Bone marrow (tissue), 2 donors: ENCODE data around the gene SOS2.
"Not testable (repeated sequence)": the region's sequence is repeated elsewhere in the genome, so short reads cannot be mapped to it uniquely, and the experiment has no call there.

Experiments used
- DNase-seq, 2 donors: peaks; one replicate each; lab custom pipeline; 2025; lab: John Stamatoyannopoulos, UW

SOS2 gene

DNA sequence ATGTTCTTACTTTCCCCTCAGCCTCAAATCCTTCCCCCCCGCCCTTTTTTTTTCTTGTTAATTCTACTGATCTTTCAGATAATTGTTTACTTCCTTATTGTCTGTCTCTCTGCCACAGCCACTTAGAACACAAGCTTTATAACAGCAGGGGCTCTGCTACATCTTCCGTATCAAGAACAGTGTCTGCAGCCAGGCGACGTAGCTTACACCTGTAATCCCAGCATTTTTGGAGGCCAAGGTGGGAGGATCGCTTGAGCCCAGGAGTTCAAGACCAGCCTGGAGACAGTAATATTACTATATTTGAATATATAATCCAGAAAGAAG is 5.4 kb downstream of the SOS2 start:
- DNase-seq: peak in 1 of 2 donors; percentile 13

DNA sequence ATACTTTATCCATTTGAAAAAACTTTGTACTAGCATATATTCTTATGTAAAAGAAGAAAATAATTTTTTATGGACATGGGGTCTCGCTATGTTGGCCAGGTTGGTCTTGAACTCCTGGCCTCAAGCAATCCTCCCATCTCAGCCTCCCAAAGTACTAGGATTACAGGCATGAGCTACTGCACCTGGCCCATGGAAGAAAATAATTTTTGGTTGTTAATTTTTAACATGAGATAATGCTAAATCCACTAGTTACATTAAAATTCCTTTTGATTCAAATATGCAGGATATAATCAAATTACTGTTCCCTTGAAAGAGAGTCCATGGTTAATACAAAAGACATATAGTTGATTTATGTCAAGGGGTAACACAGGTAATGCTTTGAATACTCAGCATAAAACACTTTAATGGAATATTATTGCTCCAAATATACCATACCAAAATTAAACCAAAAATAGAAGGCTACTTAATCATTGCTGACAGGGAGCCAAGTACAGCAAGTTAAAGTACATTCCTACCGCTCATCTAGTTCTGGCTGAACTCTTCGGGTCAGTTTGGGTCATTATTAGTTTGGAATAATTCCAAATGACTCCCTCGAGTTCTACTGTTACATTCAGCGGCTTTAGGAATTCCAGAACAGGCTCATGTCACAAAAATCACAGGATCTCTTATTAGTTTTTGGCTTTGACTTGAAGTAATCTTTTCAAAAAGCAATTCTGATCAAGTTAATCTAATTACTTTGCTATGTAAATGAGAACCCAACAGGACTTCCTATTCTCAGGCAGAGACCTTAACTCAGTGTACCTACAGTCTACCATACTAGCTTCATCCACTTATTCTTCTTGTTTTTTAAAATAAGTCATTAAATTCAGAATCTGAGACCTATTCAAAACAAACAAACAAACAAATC is 6.1 kb downstream of the SOS2 start:
- DNase-seq: no peak

DNA sequence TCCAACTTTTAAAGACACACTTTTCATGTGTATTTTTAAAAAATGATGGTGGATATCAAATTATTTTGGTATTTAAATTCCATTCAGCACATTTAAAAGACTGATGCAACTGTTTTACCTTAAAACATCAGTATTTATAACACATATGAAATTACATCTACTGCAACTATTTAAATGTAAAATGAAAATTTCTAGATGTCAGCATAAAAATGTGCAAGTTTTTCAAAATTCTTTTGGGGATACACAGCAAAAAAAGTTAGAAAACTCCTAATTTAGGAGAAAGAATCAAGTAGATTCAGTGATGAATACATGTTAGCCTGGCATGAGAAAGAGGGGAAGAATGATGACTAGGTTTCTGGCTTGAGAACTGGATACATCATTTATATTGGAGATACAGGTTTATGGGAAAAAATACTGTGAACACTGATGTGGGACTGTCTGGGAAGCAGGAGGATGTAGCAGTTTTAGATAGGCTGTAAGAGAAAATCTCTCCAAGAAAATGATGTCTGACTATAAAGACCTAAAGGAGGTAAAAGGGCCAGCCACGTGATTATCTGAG is 9.2 kb downstream of the SOS2 start:
- no peak for DNase-seq

DNA sequence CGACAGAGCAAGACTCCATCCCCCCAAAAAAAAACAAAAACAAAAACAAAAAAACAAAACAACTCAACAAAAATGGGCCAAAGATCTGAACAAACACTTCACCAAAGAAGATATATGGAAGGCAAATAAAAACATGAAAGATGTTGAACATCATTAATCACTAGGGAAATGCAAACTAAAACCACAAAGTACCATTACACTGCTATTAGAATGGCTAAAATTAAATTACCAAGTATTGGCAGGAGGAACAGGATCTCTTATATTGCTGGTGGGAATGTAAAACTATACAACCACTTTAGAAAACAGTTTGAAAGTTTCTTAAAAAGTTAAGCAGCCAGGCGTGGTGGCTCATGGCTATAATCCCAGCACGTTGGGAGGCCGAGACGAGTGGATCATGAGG is 12.9 kb downstream of the SOS2 start:
- DNase-seq: no peak

DNA sequence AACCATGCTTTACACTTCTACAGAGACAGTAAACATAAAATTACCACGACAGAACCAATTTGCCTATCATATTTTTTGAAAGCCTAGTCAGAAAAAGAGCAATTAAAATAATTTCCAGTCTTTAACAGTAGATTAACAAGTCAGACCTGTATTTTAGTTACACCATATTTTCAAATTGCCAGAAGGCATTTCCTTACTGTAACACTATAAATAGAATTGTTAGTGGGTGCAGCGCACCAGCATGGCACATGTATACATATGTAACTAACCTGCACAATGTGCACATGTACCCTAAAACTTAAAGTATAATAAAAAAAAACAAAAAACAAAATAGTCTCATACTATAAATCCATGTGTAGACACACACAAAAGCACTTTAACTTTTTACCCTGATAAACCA is 16.0 kb downstream of the SOS2 start:
- no peak for DNase-seq

DNA sequence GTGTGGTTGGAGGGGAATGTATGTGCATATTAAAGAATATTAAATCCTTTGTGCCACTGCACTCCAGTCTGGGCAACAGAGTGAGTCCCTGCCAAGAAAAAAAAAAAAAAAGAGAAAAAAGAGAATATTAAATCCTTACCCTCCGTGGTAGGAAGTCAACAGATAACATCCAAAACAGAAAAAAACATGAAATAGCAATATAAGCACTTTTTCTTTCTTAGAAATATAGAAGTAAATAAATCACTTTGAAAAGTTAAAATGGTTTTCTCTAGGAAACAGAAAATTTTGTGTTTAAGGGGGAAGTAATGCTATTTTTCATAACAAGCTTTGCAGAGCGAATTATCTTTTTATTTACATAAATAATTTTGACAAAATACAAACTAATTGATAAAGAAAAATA is 17.6 kb downstream of the SOS2 start:
- no peak for DNase-seq

DNA sequence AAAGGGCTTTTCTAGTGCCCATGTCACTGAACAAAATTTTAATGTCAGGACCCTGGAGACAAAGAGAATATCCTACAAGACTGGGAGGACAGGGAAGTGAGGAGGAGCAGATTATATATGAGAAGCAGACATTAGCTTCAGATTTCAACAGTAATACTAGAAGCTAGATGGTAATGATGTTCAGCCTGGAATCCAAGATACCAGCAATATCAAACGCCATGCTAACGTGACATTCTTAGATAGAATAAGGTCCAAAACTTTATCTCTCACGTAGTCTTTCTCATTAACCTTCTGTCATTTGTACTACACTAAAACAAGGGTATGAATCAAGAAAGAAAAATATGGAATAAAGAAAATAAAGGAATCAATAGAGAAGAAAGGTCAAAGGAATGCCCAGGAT is 18.7 kb downstream of the SOS2 start:
- no peak for DNase-seq

DNA sequence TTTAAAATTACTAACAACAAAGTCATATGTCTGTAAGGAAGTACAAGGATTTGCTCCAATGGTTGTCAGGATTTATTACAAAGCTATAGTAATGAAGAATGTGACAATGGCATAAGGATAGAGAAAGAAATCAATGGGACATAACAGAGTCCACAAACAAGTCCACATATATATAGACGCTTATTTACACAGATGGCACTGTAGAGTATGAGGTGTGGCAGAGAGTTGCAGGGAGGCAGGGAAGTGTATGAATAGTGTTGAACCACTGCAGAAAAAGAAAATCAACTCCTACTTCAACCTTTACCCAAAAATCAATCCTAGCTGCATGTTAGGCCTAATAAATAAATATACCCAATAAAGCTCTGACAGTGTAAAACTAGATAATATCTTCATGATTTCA is 21.3 kb downstream of the SOS2 start:
- no peak for DNase-seq

DNA sequence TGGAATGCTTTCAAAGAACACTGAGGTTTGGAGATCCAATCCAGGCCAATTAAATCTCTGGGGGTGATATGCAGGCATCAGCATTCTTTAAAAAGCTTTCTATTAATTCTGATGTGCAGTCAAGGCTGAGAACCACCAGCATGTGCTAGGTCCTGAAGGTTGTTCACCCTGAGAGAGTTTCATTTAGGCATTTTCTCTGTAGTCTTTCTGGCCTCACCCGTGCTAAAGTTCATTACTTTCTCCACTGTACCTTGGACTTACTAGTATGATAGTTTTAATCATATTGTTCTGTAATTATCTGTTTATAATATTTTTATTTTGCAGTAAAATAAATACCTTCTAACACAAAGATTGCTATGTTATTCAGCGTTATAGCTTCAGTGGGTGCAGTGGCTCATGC is 32.9 kb downstream of the SOS2 start:
- DNase-seq: no peak

DNA sequence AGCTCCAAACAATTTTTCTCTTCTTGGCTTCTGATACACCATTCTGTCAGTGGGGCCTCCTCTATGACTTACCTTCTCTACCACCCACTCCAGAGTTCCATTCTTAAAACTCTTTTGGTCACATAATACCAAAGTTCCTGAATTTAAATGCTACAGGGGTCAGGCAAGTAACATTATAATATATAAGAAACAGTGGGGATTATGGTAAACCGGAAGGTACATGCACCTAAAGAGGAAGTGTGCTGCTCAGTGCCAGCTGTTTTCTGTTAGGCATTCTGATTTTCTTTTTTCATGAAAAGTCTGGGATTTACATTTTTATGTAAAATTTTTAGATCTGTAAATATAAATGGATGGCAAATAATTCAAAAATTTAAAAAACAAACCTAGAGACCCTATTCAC is 39.9 kb downstream of the SOS2 start:
- no peak for DNase-seq

DNA sequence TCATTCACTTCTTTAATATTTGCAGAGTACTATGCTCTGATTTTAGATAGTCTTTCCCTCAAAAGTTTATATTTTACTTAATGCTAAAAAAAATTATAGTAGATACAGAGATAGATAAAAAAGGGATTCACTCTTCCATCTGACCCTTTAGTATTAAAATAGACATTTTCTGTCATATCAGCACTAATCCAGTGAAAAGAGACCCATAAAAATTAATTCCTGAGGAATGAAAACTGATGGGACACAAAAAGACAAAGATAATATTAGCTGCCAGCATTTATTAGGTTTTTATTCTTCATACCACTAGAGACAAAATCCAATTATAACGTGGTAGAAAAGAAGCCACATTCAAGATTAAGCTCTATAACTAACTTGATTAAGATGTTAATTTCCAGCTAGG is 45.3 kb downstream of the SOS2 start:
- no peak for DNase-seq

DNA sequence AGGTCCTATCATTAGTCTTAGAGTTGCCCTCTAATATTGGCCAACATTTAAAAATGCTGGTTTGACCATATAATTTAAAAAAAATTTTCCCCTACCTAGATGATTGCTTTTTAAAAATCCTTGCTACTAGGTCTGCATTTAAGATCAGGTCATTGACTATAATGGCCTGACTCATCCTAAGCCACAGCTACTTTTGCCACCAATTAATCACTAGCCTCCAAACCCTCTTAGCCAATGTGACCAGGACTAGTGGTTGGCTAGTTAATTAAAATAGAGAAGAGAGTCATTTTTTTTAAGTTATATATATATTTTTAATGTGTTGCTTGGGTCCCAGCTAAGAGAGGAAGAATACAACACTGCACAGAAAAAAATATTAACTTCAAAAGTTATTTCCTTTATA is 57.5 kb downstream of the SOS2 start:
- DNase-seq: no peak

DNA sequence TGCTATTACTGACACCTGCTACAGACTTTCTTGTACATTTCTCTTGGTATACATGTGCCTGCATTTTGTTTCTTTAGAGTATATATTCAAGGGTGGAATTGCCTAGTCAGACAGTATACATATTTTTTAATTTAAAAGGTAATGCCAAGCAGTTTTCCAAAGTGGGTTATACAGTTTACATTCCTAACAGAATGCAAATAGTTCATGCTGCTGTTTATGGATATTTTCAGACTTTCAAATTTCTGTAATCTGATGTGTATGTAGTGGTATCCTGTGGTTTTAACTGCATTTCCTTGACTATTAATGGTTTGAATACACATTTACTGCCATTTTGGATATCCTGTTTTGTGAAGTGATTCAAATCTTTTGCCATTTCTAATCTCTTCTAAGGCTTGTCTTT is 59.5 kb downstream of the SOS2 start:
- DNase-seq: no peak

DNA sequence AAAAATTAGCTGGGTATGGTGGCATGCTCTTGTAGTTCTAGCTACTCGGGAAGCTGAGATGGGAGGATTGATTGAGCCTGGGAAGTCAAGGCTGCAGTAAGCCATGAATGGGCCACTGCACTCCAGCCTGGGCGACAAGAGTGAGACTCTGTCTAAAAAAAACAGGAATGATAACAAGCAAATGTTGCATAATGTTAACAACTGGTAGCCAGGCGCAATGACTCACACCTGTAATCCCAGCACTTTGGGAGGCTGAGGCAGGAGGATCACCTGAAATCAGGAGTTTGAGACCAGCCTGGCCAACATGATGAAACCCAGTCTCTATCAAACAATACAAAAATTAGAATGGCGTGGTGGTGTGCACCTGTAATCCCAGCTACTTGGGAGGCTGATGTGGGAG is 64.0 kb downstream of the SOS2 start:
- not testable (repeated sequence) for DNase-seq

DNA sequence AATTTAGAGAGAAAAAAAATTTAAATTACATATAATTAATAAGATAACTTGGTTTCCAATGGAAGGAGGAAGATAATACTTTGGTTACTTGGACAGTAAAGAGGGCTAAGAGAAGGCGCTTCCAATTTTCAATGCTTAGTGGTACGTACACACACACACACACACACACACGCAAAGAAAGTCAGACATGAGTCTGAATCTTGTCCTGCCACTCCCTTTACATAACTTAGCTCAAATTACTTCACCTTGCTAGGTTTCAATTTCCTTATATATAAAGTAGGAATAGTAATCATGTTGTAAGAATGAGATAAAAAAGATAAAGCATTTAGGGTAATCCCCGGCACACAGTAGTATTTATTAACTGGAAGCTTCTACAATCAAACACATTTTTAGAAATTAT is 75.3 kb downstream of the SOS2 start:
- DNase-seq: no peak

DNA sequence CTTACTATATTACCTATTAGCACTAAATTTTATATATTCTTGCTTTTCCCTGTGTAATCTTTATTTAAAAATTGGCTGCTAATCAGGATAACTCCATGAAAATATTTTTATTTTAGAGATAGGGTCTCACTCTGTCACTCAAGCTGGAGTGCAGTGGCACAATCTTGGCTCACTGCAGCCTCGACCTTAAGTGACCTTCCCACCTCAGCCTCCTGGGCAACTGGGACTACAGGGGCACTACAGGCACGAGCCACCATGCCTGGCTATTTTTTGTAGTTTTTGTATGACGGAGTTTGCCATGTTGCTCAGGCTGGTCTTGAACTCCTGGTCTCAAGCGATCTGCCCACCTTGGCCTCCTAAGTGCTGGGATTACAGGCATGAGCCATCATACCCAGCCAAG is 82.6 kb downstream of the SOS2 start:
- no peak for DNase-seq

DNA sequence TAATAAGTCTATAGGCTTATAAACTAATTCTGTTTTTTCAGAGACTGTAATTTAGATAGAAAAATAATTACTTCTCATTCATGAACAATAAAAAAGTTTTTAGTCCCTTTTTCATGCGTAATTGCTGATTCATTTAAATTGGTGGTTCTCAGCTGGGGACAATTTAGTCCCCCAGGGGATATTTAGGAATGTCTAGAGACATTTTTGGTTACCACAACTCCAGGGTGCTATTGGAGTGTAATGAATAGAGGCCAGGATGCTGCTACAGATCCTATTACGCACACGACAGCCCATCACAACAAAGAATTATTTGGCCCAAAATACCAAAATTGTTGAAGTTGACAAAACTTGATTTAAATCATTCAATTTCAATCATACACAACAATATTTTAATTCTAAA is 92.2 kb downstream of the SOS2 start:
- no peak for DNase-seq

DNA sequence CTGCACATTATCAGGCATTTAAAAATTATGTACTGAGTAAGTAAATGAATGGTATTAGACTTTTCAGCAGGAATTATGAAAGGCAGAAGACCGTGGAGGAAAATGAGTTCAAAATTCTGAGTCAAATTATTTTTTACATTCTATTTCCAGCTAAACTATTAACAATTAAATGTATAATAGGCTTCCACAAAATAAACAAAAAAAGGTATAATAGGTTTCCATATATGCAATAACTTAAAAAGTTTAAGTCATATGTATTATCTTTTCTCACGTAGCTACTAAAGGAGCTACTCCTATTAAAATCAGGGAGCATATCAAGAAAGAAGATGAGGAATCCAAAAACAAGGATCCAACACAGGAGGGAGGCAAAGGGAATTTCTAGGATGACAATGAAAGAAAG is 103.6 kb downstream of the SOS2 start:
- DNase-seq: no peak

DNA sequence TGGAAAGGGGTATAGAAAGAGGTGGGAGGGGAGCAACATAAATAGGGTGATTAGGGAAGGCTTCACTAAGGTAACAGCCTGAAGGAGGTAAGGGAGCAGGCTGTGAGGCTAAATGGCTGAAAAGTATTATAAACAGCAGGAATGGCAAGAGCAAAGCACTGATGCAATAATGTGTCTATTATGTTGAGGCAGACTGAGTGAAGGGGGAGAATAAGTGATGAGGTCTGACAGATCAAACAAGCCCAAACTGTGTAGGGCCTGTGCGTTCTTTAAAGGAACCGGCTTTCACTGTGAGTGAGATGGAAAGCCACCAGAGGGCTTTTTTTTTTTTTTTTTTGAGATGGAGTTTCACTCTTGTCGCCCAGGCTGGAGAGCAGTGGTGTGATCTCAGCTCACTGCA is 108.3 kb downstream of the SOS2 start:
- DNase-seq: no peak

DNA sequence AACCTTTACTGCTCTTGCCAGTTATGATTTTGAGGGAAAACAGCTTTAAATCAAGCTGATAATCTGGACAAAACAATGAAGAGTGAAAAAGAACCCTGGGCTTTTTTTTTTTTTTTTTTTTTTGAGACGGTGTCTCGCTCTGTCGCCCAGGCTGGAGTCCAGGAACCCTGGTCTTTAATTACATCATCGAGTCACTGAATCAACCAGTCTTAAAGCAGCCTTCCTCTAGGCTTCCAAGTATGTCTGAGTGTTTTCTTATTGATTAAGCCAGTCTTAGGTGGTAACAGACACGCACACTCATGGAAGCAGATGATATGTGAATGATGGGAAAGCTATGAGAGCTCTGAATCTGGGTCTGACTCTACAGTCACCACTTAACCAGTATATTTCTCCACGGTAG is 109.1 kb downstream of the SOS2 start:
- DNase-seq: no peak

DNA sequence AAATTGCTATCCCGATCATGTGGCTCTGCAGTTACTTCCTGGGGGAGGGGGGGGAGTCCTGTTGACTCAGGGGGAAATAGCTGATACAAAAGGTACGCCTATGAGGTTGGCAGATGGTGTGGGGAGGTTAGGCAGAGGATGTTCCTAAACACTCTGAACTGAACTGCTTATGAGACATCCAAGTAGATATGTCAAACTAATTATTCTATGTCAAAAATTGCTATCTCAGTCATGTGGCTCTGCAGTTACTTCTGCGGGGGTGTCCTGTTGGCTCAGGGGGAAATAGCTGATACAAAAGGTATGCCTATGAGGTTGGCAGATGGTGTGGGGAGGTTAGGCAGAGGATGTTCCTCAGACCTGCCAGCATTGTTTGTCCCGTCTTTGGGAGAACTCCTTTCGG is 109.9 kb downstream of the SOS2 start:
- no peak for DNase-seq

DNA sequence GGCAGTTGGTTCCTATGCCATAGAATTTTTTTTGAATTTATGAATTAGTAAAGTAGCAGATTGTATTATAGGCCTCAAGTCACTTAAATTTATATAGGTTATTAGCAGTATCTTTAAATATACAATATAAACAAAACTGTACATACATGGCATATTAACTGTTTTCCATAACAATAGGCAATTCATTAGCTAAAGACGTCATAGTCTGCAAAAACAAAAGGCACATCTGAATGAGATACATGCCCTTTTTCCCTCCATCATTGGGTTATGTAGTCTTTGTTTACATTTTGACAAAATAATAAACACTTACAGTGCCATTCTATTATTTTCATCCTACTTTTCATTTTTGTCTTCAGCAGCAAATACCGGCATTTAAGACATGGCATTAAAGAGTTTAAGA is 113.9 kb downstream of the SOS2 start:
- no peak for DNase-seq

DNA sequence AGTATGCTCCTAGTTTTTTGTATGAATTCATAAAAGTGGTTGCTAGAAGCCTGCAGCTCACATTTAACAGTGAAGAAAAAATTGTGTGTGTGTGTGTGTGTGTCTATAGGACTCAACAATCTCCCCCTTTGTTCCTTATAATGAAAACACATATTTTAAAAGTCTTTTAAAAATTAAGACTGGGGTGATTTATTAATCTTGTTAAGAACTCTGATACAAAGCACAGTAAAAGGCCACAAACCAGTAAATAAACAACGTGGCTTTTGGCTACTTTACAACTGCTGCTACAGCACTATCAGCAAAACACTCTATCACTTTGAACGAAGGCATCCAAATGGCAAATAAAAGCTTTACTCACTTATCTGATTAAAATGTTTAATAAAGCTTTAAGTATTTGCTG is 114.4 kb downstream of the SOS2 start:
- no peak for DNase-seq
